Upper lobe of left lung (tissue), 4 donors: Measurements from ENCODE around the gene CEP70.

Experiments
- EP300 ChIP-seq, 4 donors: sonication (generic); formaldehyde crosslinking; IDR thresholded peaks; one replicate each; pipeline ENCODE4 v1.5.1; 2017; ENCODE audit warnings: antibody characterized with exemption in 4 of 4, control low read depth in 2 of 4
- POLR2A ChIP-seq, 4 donors: fragments of 450-650 bp; IDR thresholded peaks; one replicate each; pipeline ENCODE4 v1.5.1; 2016 to 2017; ENCODE audit warnings: antibody characterized with exemption in 4 of 4, mild to moderate bottlenecking in 2 of 4
- POLR2AphosphoS5 ChIP-seq, 2 donors: sonication (generic); formaldehyde crosslinking; IDR thresholded peaks; one replicate each; pipeline ENCODE4 v1.5.1; 2017; ENCODE audit warnings: antibody characterized with exemption in 2 of 2
- TF ChIP-seq, protein P1 (sequence below), 6 experiments: fragments of 450-650 bp in 4 of 6; fragments of 200-600 bp in 2 of 6; sonication (generic) in 2 of 6; IDR thresholded peaks; one replicate each; pipeline ENCODE4 v1.5.1; 2016 to 2019; ENCODE audit warnings: antibody characterized with exemption in 6 of 6

- TF ChIP-seq, protein P1, sequence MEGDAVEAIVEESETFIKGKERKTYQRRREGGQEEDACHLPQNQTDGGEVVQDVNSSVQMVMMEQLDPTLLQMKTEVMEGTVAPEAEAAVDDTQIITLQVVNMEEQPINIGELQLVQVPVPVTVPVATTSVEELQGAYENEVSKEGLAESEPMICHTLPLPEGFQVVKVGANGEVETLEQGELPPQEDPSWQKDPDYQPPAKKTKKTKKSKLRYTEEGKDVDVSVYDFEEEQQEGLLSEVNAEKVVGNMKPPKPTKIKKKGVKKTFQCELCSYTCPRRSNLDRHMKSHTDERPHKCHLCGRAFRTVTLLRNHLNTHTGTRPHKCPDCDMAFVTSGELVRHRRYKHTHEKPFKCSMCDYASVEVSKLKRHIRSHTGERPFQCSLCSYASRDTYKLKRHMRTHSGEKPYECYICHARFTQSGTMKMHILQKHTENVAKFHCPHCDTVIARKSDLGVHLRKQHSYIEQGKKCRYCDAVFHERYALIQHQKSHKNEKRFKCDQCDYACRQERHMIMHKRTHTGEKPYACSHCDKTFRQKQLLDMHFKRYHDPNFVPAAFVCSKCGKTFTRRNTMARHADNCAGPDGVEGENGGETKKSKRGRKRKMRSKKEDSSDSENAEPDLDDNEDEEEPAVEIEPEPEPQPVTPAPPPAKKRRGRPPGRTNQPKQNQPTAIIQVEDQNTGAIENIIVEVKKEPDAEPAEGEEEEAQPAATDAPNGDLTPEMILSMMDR (IDR thresholded peaks at IDR 0.05): no peak
- TF ChIP-seq POLR2AphosphoS5 (IDR thresholded peaks at IDR 0.05) (no peak), POLR2A (IDR thresholded peaks at IDR 0.05) (no peak), EP300 (IDR thresholded peaks at IDR 0.05) (no peak)
These were observed 25.0 kb downstream of the CEP70 start for GRCh38 chr3:138569090-138569489.
